AG09309 (cell line): ENCODE data around the gene NPEPL1.

ENCODE experiments used
- DNase-seq: peaks from one replicate; pipeline ENCODE4 v3.0.0-alpha.2; 2010; ENCODE audit warnings: low read depth
- H3K4me3 ChIP-seq: 2 replicates; pipeline ENCODE4 v1.5.1; 2011; ENCODE audit warnings: mild to moderate bottlenecking, low read depth, low read length, moderate library complexity; ENCODE audit not compliant: control insufficient read depth
- TF ChIP-seq, protein P1 (sequence below): IDR thresholded peaks from 2 replicates; pipeline ENCODE4 v1.5.1; 2011; ENCODE audit warnings: mild to moderate bottlenecking, low read depth, low read length, inconsistent platforms; ENCODE audit not compliant: insufficient read depth, control insufficient read depth; ENCODE audit errors: missing control alignments

The NPEPL1 gene

DNA sequence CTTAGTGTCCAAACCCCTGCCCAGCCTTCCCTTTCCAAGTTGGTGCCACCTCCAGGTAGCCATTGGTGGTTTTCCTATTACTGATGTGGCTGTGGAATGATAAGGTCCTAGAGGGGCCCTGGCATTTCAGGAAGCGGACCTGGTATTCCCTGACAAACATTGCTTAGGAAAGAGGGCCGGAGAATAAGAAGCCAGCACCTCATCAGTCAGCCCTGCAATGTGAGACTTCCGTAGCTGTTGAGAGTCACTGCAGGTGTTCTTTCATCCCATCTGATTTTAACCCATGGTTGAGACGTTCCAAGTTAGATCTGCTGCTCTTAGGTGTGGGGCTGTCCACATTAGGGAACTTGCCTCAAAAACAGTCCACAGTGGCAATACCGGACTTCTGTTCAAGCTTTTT is 14.8 kb upstream of the NPEPL1 start:
- no peak overlapping the region for H3K4me3 ChIP-seq
- DNase-seq: no peak
- TF ChIP-seq, protein P1, sequence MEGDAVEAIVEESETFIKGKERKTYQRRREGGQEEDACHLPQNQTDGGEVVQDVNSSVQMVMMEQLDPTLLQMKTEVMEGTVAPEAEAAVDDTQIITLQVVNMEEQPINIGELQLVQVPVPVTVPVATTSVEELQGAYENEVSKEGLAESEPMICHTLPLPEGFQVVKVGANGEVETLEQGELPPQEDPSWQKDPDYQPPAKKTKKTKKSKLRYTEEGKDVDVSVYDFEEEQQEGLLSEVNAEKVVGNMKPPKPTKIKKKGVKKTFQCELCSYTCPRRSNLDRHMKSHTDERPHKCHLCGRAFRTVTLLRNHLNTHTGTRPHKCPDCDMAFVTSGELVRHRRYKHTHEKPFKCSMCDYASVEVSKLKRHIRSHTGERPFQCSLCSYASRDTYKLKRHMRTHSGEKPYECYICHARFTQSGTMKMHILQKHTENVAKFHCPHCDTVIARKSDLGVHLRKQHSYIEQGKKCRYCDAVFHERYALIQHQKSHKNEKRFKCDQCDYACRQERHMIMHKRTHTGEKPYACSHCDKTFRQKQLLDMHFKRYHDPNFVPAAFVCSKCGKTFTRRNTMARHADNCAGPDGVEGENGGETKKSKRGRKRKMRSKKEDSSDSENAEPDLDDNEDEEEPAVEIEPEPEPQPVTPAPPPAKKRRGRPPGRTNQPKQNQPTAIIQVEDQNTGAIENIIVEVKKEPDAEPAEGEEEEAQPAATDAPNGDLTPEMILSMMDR: no peak

DNA sequence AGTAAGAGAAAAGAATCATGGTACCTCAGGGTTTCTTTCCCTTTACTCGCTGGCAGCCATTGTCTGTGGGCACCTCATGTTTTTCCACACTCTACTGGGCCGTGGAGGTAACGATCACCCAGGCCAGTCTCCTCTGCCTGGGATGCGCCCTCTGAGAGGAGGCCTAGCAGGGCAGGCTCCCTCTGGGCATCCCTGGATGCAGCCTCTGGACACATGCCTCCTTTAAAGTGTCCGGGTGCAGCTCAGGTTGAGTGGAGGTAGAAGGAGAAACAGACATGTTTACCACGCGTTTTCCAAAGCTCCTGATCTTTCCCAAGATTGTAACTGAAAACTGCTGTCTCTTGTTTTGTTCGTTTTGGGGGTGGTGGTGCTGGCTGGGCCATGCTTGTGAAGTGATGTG is 13.8 kb upstream of the NPEPL1 start:
- no peak for DNase-seq
- no peak overlapping the region for H3K4me3 ChIP-seq
- TF ChIP-seq, protein P1: no peak

DNA sequence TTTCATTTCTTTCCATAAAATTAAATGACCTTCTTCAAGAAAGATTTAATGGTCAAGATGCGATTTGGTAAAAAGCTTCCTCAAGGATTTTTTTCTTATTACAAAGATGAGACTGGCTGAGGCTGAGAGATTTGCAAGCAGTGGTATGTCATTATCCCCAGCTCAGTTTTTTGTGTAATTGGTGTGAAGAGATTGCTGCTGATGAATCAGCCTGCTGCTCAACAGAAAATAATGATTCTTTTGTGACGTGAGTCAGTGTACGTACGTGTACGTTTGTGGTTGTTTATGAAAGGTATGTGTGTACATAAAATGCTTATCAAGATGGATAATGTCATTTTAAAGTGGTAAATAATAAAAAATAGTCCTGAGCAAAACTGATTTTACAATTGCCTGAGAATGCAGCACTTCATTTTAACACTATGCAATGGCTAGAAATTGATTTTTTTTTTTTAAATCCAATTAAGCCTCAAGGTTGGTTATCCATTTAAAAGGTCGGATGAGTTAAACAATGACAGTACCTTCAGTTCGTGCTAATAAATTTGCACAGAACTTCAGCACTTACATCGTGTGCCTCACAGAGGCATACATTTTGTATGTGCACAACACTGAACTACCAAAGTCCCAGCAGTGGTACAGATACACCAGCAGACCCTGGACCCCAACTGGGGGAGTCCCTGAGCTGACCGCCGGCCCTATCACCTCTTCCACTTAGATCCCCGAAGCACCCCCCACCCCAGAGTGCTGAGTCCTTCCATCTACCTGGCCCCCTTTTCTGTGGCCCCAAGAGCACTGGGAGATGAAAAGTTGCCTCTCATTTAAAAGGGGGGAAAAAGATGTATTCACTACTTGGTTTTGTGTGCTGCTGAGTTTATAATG is 9.7 kb upstream of the NPEPL1 start:
- H3K4me3 ChIP-seq: no peak overlapping the region
- no peak for DNase-seq
- TF ChIP-seq, protein P1: no peak

DNA sequence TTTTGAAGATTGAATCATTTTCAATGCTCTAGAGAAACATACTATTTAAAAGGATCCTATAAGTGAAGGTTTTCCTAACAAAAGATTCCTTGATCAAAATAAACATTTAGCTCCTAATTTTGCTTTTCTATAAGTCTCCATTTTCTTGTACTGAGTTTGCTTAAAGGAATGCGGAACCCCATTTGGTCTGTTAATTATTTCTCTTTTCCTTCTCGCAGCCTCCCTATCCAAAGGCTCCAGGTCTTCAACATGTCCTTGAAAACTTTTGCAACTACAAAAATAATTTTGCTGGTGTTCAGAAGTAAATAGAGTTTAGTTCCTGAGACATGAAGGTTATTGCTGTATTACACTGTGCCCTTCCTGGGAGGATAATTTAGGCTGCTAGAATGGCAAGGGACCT is 8.3 kb upstream of the NPEPL1 start:
- H3K4me3 ChIP-seq: no peak overlapping the region
- no peak for DNase-seq
- TF ChIP-seq, protein P1: no peak

DNA sequence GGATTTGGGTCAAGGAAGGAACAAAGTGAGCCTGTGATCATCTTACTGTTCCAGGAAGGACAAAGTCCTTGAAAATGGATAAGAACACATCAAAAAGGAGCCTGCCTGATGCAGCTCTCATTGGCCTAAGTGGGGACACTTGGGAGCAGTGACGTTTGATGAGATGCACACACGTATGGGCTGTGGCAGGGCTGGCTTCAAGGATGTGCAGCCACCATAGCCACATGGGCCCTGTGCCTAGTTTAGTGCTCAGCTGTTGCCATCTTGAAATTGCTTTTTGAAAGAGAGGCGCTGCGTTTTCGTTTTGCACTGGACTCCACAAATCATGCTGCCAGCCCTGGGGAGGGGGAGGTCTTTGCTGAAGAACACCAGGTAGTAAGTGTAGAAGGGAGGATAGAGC is 6.6 kb upstream of the NPEPL1 start:
- no peak for DNase-seq
- TF ChIP-seq, protein P1: no peak
- no peak overlapping the region for H3K4me3 ChIP-seq

DNA sequence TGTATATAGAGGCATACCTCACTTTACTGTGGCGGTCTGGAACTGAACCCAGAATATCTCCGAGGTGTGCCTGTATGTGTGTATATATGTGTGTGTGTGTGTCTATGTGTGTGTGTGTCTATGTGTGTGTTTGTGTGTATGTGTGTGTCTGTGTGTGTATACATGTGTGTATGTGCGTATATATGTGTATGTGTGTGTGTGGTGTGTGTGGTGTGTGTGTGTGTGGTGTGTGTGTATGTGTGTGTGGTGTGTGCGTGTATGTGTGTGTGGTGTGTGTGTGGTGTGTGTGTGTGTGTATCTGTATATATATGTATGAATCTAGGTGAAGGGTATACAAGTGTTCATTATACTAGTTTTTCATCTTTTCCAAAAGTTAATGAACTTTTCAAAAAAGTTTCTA is 4.2 kb upstream of the NPEPL1 start:
- H3K4me3 ChIP-seq: no peak overlapping the region
- no peak for DNase-seq
- TF ChIP-seq, protein P1: no peak

DNA sequence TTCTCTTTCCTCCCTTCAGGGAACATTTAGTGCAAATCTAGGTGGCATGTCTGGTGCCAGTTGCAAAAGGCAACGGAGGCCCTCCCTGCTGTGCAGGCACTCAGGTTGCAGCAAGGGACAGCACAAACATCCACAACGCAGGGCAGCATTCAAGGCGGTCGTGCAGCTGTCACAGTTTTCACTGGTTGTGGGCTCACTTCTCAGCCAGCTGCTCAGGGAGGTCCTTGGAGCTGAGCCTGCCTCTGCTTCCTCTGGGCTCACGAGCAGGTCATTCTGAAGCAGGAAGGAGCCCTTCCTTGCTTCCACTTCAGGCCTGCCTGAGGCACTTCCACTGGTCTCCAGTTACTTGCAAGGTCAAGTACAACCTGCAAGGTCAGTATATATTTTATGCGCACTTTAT is 3.8 kb upstream of the NPEPL1 start:
- DNase-seq: no peak
- H3K4me3 ChIP-seq: no peak overlapping the region
- TF ChIP-seq, protein P1: no peak
